Skeletal muscle tissue (tissue), 1 donor: ENCODE results near the gene NKIRAS2. TPM values are rescaled to one million over a fixed set of nuclear protein-coding genes. Genes with fewer than 3 reads are reported as not detected.

Experiments used
- total RNA-seq: library from RNA; depleted of rRNA; stranded (reverse); fragments of >200 nt; gene quantifications from one replicate; pipeline ENCODE4 v1.2.3, GENCODE V29; 2014

The NKIRAS2 gene
- total RNA-seq, 1 donor from 2014 or later, result 22.4 TPM

Other genes with a start within 250 kb of the NKIRAS2 start
- gene JUP, start 233.4 kb upstream of the NKIRAS2 start, total RNA-seq, result 24.5 TPM
- 31.8 TPM for gene P3H4, start 208.1 kb upstream of the NKIRAS2 start, total RNA-seq
- 76.2 TPM for gene FKBP10, start 207.1 kb upstream of the NKIRAS2 start, total RNA-seq
- gene NT5C3B, start 183.9 kb upstream of the NKIRAS2 start, total RNA-seq, result 32.4 TPM
- gene KLHL10, start 182.3 kb upstream of the NKIRAS2 start, total RNA-seq, result not detected
- 19.3 TPM for gene KLHL11, start 154.7 kb upstream of the NKIRAS2 start, total RNA-seq
- gene ACLY, start 101.1 kb upstream of the NKIRAS2 start, total RNA-seq, result 49.1 TPM
- gene ODAD4, start 89.5 kb upstream of the NKIRAS2 start, total RNA-seq, result 1.0 TPM
- 25.1 TPM for gene CNP, start 53.3 kb upstream of the NKIRAS2 start, total RNA-seq
- gene DNAJC7, start 2.7 kb upstream of the NKIRAS2 start, total RNA-seq, result 55.3 TPM
- 1.6 TPM for gene C17orf113, start 30.5 kb downstream of the NKIRAS2 start, total RNA-seq
- gene ZNF385C, start 78.4 kb downstream of the NKIRAS2 start, total RNA-seq, result 0.52 TPM
- gene DHX58, start 92.6 kb downstream of the NKIRAS2 start, total RNA-seq, result 3.7 TPM
- gene KAT2A, start 101.3 kb downstream of the NKIRAS2 start, total RNA-seq, result 8.9 TPM
- gene HSPB9, start 102.7 kb downstream of the NKIRAS2 start, total RNA-seq, result not detected
- gene RAB5C, start 134.9 kb downstream of the NKIRAS2 start, total RNA-seq, result 19.8 TPM
- gene KCNH4, start 161.1 kb downstream of the NKIRAS2 start, total RNA-seq, result not detected
- not detected for gene HCRT, start 165.4 kb downstream of the NKIRAS2 start, total RNA-seq
- gene GHDC, start 174.4 kb downstream of the NKIRAS2 start, total RNA-seq, result 7.3 TPM